ENCODE data around the gene ALOXE3. TPM values are rescaled to one million over a fixed set of nuclear protein-coding genes. Genes with fewer than 3 reads are reported as not detected.
A peak's percentile ranks its signal among the peaks of the same experiment; 100 is the strongest.

Gene ALOXE3
- total and polyA plus RNA-seq, 2 of the 8 experiments (the other 6 are each of a cell fraction or from before 2014, with no cell fraction given): 0.26 TPM; not detected in 1

DNA sequence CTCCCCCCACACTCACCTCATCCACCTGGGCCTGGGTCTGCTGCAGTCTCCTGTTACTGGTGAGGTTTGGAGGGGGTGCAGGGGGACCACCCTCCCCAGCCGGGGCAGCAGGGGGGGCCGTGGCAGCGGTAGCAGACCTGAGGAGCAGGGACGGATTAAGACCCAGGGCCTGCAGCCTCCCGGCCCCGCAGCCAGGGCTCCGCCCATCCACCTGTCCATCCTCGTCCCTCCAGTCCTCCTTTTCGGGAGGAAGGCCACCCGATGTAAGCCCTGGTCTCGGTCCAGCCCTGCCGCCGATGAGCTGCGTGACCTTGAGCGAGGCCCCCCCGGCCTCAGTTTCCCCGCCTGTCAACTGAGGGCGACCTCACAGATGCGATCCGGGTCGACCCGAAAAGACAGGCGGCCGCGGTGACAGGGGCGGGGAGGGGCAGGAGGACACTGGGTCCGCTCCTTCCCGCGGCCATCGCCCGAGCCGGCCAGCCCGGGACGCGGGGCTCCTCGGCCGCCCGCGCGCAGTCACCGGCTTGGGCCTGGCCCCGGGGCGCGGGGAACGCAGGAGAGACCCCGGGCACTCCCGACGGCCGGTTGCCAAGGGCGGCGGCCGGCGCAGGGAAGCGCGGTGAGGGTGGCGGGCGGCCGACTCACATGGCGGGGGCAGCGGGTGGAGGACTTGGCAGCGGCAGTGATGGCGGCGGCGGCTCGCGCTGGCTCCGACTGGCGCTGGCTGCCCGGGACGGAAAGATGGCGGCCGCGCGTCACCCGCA lies 44.1 kb upstream of the ALOXE3 start, which contains the start of gene VAMP2 (continued):
- TF ChIP-seq, protein P1, sequence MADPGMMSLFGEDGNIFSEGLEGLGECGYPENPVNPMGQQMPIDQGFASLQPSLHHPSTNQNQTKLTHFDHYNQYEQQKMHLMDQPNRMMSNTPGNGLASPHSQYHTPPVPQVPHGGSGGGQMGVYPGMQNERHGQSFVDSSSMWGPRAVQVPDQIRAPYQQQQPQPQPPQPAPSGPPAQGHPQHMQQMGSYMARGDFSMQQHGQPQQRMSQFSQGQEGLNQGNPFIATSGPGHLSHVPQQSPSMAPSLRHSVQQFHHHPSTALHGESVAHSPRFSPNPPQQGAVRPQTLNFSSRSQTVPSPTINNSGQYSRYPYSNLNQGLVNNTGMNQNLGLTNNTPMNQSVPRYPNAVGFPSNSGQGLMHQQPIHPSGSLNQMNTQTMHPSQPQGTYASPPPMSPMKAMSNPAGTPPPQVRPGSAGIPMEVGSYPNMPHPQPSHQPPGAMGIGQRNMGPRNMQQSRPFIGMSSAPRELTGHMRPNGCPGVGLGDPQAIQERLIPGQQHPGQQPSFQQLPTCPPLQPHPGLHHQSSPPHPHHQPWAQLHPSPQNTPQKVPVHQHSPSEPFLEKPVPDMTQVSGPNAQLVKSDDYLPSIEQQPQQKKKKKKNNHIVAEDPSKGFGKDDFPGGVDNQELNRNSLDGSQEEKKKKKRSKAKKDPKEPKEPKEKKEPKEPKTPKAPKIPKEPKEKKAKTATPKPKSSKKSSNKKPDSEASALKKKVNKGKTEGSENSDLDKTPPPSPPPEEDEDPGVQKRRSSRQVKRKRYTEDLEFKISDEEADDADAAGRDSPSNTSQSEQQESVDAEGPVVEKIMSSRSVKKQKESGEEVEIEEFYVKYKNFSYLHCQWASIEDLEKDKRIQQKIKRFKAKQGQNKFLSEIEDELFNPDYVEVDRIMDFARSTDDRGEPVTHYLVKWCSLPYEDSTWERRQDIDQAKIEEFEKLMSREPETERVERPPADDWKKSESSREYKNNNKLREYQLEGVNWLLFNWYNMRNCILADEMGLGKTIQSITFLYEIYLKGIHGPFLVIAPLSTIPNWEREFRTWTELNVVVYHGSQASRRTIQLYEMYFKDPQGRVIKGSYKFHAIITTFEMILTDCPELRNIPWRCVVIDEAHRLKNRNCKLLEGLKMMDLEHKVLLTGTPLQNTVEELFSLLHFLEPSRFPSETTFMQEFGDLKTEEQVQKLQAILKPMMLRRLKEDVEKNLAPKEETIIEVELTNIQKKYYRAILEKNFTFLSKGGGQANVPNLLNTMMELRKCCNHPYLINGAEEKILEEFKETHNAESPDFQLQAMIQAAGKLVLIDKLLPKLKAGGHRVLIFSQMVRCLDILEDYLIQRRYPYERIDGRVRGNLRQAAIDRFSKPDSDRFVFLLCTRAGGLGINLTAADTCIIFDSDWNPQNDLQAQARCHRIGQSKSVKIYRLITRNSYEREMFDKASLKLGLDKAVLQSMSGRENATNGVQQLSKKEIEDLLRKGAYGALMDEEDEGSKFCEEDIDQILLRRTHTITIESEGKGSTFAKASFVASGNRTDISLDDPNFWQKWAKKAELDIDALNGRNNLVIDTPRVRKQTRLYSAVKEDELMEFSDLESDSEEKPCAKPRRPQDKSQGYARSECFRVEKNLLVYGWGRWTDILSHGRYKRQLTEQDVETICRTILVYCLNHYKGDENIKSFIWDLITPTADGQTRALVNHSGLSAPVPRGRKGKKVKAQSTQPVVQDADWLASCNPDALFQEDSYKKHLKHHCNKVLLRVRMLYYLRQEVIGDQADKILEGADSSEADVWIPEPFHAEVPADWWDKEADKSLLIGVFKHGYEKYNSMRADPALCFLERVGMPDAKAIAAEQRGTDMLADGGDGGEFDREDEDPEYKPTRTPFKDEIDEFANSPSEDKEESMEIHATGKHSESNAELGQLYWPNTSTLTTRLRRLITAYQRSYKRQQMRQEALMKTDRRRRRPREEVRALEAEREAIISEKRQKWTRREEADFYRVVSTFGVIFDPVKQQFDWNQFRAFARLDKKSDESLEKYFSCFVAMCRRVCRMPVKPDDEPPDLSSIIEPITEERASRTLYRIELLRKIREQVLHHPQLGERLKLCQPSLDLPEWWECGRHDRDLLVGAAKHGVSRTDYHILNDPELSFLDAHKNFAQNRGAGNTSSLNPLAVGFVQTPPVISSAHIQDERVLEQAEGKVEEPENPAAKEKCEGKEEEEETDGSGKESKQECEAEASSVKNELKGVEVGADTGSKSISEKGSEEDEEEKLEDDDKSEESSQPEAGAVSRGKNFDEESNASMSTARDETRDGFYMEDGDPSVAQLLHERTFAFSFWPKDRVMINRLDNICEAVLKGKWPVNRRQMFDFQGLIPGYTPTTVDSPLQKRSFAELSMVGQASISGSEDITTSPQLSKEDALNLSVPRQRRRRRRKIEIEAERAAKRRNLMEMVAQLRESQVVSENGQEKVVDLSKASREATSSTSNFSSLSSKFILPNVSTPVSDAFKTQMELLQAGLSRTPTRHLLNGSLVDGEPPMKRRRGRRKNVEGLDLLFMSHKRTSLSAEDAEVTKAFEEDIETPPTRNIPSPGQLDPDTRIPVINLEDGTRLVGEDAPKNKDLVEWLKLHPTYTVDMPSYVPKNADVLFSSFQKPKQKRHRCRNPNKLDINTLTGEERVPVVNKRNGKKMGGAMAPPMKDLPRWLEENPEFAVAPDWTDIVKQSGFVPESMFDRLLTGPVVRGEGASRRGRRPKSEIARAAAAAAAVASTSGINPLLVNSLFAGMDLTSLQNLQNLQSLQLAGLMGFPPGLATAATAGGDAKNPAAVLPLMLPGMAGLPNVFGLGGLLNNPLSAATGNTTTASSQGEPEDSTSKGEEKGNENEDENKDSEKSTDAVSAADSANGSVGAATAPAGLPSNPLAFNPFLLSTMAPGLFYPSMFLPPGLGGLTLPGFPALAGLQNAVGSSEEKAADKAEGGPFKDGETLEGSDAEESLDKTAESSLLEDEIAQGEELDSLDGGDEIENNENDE (IDR thresholded peaks at IDR 0.05; ENCODE audit: insufficient replicate concordance, low read length): no peak
- peak; percentile 20 to 80; a peak in 3 of 4 replicates for TF ChIP-seq SIN3A (conservative IDR thresholded peaks at IDR 0.05 in 1 of 2, IDR thresholded peaks at IDR 0.05 in 1 of 2; ENCODE audit: low read depth in 1 of 2, low read length in 2 of 2)
- TF ChIP-seq JUND (IDR thresholded peaks at IDR 0.05; ENCODE audit: low read length): no peak
- TF ChIP-seq CREB1 (IDR thresholded peaks at IDR 0.05): peak; percentile 70; the same call in 1 of the 2 replicates
- TF ChIP-seq, protein P2, sequence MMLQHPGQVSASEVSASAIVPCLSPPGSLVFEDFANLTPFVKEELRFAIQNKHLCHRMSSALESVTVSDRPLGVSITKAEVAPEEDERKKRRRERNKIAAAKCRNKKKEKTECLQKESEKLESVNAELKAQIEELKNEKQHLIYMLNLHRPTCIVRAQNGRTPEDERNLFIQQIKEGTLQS (IDR thresholded peaks at IDR 0.05; ENCODE audit: insufficient read depth, low read depth, low read length): no peak
- peak; percentile 74 for TF ChIP-seq PHF8 (conservative IDR thresholded peaks at IDR 0.05; ENCODE audit: low read depth, low read length)
- no peak for TF ChIP-seq CHD1 (IDR thresholded peaks at IDR 0.05; ENCODE audit: low read depth, low read length)
- no peak for TF ChIP-seq BACH1 (IDR thresholded peaks at IDR 0.05; ENCODE audit: low read length)
- no peak for TF ChIP-seq FOSL1 (IDR thresholded peaks at IDR 0.05; ENCODE audit: insufficient read depth, low read depth, low read length)

Measured in H1 (cell line).